Hepatocyte (in vitro differentiated cells): ENCODE data around the gene PPIP5K2.

Experiments used
- CTCF ChIP-seq: fragments of 200-600 bp; sonication (generic); IDR thresholded peaks from 2 replicates; pipeline ENCODE4 v1.5.1; 2016; ENCODE audit warnings: antibody characterized with exemption, mild to moderate bottlenecking; ENCODE audit not compliant: poor library complexity
- EZH2 ChIP-seq: fragments of 200-600 bp; sonication (generic); IDR thresholded peaks from 2 replicates; pipeline ENCODE4 v1.6.1; 2016; ENCODE audit warnings: antibody characterized with exemption, mild to moderate bottlenecking, borderline replicate concordance

- TF ChIP-seq CTCF (no peak), EZH2 (no peak)
These were observed 134.8 kb downstream of the PPIP5K2 start for GRCh38 chr5:103254921-103255320.
